ENCODE results near the gene PP2D1. TPM values are rescaled to one million over a fixed set of nuclear protein-coding genes. Genes with fewer than 3 reads are reported as not detected.
A peak's percentile ranks its signal among the peaks of the same experiment; 100 is the strongest.

The PP2D1 gene
- total and polyA plus RNA-seq, 9 of the 15 experiments (the other 6 are each of a cell fraction or from before 2014, with no cell fraction given), result 0.07 to 0.10 TPM; not detected in 7

- TF ChIP-seq FOXO4 (CRISPR knock-in tag; IDR thresholded peaks at IDR 0.05), result no peak
- TF ChIP-seq GTF2A2 (tag; IDR thresholded peaks at IDR 0.05), result no peak
- TF ChIP-seq JUND (IDR thresholded peaks at IDR 0.05; ENCODE audit: borderline replicate concordance, low read depth, low read length), result peak; percentile 36; the same call in 1 of the 2 replicates
- TF ChIP-seq JUND (tag; IDR thresholded peaks at IDR 0.05; ENCODE audit: borderline replicate concordance, low read depth, low read length), result no peak; the same call in 2 of the 3 replicates
- no peak for TF ChIP-seq BRCA1 (IDR thresholded peaks at IDR 0.05)
- no peak for TF ChIP-seq BRCA1 (CRISPR knock-in tag; IDR thresholded peaks at IDR 0.05)
- 0 out of 2 replicates have a peak, but pooled peaks have one; percentile 13 for TF ChIP-seq MTA3 (IDR thresholded peaks at IDR 0.05; ENCODE audit: borderline replicate concordance)
- TF ChIP-seq RBM34 (IDR thresholded peaks at IDR 0.05; ENCODE audit: borderline replicate concordance, insufficient read depth, low read length), result no peak
- no peak for TF ChIP-seq ZNF143 (CRISPR knock-in tag; IDR thresholded peaks at IDR 0.05)
These were observed 28.6 kb upstream of the PP2D1 start (continued) for GRCh38 chr3:20040548-20041196.

Data from K562 (cell line).